GM06990 (cell line): ENCODE measurements around the gene ADAM12.

Source experiments
- DNase-seq: peaks from one replicate; pipeline ENCODE4 v3.0.0-alpha.2; 2011; ENCODE audit not compliant: insufficient read length; ENCODE audit errors: extremely low read depth
- H3K27me3 ChIP-seq: replicated peaks from 2 replicates; pipeline ENCODE4 v1.6.0; 2011; ENCODE audit warnings: low read length; ENCODE audit not compliant: control insufficient read depth, insufficient read depth
- H3K36me3 ChIP-seq: 2 replicates; pipeline ENCODE4 v1.5.1; 2011; ENCODE audit warnings: low read length; ENCODE audit not compliant: control insufficient read depth, insufficient read depth
- H3K4me3 ChIP-seq: replicated peaks from 2 replicates; pipeline ENCODE4 v1.5.1; 2011; ENCODE audit warnings: low read depth, mild to moderate bottlenecking, control low read depth, low read length
- CTCF ChIP-seq: IDR thresholded peaks from 2 replicates; pipeline ENCODE4 v1.5.1; 2011; ENCODE audit warnings: low read length, control low read depth, mild to moderate bottlenecking, inconsistent platforms; ENCODE audit not compliant: insufficient read depth, poor library complexity, severe bottlenecking

The ADAM12 gene

GRCh38 chr10:126309228-126309883 is 78.9 kb downstream of the ADAM12 start:
- no peaks in the 10 kb centered on the region for H3K27me3 ChIP-seq
- no peak for DNase-seq
- no peak for TF ChIP-seq CTCF
- no peak overlapping the region for H3K4me3 ChIP-seq
- no peaks in the 10 kb centered on the region for H3K36me3 ChIP-seq

- no peak for DNase-seq
- Histone ChIP-seq H3K27me3 (no peaks in the 10 kb centered on the region), H3K4me3 (no peak overlapping the region), H3K36me3 (no peaks in the 10 kb centered on the region)
- no peak for TF ChIP-seq CTCF
Measured at GRCh38 chr10:126302826-126303665, 85.2 kb downstream of the ADAM12 start.

GRCh38 chr10:126302476-126302756 is 85.9 kb downstream of the ADAM12 start:
- DNase-seq, result no peak
- Histone ChIP-seq H3K27me3 (no peaks in the 10 kb centered on the region), H3K4me3 (no peak overlapping the region), H3K36me3 (no peaks in the 10 kb centered on the region)
- TF ChIP-seq CTCF, result no peak

GRCh38 chr10:126301701-126302475 is 86.4 kb downstream of the ADAM12 start:
- Histone ChIP-seq H3K36me3 (no peaks in the 10 kb centered on the region), H3K4me3 (no peak overlapping the region), H3K27me3 (no peaks in the 10 kb centered on the region)
- DNase-seq, result no peak
- TF ChIP-seq CTCF, result no peak

- no peaks in the 10 kb centered on the region for H3K27me3 ChIP-seq
- no peak overlapping the region for H3K4me3 ChIP-seq
- TF ChIP-seq CTCF, result no peak
- DNase-seq, result no peak
- no peaks in the 10 kb centered on the region for H3K36me3 ChIP-seq
Measured at GRCh38 chr10:126294451-126294850, 93.8 kb downstream of the ADAM12 start.
